LNCaP clone FGC (cell line): ENCODE measurements around the gene TESK2.

Experiments
- DNase-seq: peaks from one replicate; pipeline ENCODE4 v3.0.0-alpha.2; 2011; ENCODE audit warnings: low read depth
- H3K4me3 ChIP-seq: 2 replicates; pipeline ENCODE4 v1.5.1; 2011; ENCODE audit warnings: mild to moderate bottlenecking, low read depth, low read length, control low read depth
- CTCF ChIP-seq: IDR thresholded peaks from 2 replicates; pipeline ENCODE4 v1.5.1; 2012; ENCODE audit warnings: mild to moderate bottlenecking; ENCODE audit not compliant: control insufficient read depth, insufficient read depth; ENCODE audit errors: extremely low read depth

The TESK2 gene

GRCh38 chr1:45328680-45329079, 162.3 kb downstream of the TESK2 start:
- TF ChIP-seq CTCF, result no peak
- no peak overlapping the region for H3K4me3 ChIP-seq
- no peak for DNase-seq

GRCh38 chr1:45327644-45328515, 163.1 kb downstream of the TESK2 start:
- TF ChIP-seq CTCF, result no peak
- DNase-seq, result no peak
- no peak overlapping the region for H3K4me3 ChIP-seq

DNA sequence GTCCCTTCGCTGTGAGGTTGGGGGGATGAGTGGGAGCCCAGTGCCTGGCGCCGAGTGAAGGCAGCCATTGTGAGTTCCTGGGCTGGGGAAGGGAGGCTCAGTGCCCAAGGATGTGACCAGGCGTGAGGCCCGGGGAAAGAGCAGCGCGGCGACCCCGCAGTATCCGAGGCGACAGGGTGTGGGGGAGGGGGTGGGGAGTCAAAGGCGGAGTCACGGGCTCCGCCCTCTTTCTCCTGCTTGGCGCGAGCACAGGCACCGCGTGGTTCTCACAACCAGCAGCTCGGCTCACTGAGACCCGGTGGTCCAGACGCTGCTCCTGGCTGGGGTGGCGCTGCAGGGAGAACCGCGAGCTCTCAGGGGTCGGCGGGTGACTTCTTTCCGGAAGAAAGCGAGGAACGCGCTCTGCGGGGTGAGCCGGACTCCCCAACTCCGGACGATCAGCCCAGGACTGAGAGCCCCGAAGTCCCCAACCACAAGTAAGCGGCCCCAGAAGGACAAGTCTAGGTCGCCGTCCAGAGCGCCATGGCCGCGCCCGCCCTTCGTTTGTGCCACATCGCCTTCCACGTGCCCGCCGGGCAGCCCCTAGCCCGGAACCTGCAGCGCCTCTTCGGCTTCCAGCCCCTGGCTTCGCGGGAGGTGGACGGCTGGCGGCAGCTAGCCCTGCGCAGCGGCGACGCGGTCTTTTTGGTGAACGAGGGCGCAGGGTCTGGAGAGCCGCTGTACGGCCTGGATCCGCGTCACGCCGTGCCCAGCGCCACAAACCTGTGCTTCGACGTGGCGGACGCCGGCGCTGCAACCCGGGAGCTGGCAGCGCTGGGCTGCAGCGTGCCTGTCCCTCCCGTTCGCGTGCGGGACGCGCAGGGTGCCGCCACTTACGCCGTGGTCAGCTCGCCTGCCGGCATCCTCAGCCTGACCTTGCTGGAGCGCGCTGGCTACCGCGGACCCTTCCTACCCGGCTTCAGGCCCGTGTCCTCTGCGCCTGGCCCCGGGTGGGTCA, 164.0 kb downstream of the TESK2 start, which contains the start of gene HPDL:
Gene HPDL (plus strand): TSS at position 269 of the 997 bp plus-strand sequence. CDS start 254 bp downstream, at position 523.
- TF ChIP-seq CTCF, result no peak
- H3K4me3 ChIP-seq, result no peak within 1 kb of the TSS
- no peak for DNase-seq

GRCh38 chr1:45325851-45326506, 165.0 kb downstream of the TESK2 start:
- H3K4me3 ChIP-seq, result no peak overlapping the region
- TF ChIP-seq CTCF, result no peak
- DNase-seq, result no peak

DNA sequence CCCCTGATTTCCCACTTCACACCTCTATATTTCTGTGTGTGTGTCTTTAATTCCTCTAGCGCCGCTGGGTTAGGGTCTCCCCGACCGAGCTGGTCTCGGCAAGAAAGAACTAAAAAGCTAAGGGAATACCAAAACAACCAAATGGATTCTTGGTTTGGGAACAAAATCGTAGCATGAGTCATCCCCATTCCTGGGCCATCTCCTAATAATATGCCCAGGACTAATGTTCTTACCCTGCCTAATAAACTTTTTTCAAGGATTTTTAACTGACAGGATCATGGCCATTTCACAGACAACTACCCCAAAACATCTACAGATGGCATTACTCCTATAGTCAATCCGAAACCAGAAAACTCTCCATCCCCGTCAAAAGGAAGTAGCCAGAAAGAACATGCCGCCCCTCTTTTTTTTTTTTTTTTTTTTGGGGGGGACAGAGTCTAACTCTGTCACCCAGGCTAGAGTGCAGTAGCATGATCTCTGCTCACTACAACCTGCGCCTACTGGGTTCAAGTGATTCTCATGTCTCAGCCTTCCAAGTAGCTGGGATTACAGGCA, 168.4 kb downstream of the TESK2 start:
- no peak for TF ChIP-seq CTCF
- no peak for DNase-seq
- H3K4me3 ChIP-seq, result no peak overlapping the region

DNA sequence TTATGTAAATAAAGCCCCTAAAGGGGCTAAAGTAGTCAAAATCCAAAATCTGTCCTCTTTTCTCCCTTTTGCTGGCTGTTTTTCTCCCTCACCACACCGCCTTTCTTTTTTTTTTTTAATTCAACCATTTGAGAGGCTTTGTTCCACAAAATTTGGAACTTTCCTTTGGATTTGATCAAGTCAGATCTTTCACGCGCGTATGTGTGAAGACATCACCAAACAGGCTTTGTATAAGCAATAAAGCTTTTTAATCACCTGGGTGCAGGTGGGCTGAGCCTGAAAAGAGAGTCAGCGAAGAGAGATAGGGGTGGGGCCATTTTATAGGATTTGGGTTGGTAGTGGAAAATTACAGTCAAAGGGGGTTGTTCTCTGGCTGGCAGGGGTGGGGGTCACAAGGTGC, 169.5 kb downstream of the TESK2 start:
- no peak for DNase-seq
- no peak for TF ChIP-seq CTCF

More for the DNA sequence above, 169.5 kb downstream of the TESK2 start:
- no peak overlapping the region for H3K4me3 ChIP-seq
